Ectodermal cell (in vitro differentiated cells): ENCODE data around the gene PLPP4.
A peak's percentile ranks its signal among the peaks of the same experiment; 100 is the strongest.

Experiments
- H3K27ac ChIP-seq: 2 replicates; pipeline ENCODE4 v1.7.0; 2013; ENCODE audit warnings: mild to moderate bottlenecking, low read depth, low read length; ENCODE audit not compliant: insufficient read depth, poor library complexity, severe bottlenecking
- H3K27me3 ChIP-seq: 2 replicates; pipeline ENCODE4 v1.7.0; 2013; ENCODE audit warnings: mild to moderate bottlenecking, low read length; ENCODE audit not compliant: insufficient read depth, control insufficient read depth, poor library complexity, severe bottlenecking
- H3K36me3 ChIP-seq: one replicate; pipeline ENCODE4 v1.7.0; 2013; ENCODE audit warnings: low read length; ENCODE audit not compliant: control insufficient read depth, insufficient read depth
- H3K4me1 ChIP-seq: one replicate; pipeline ENCODE4 v1.7.0; 2013; ENCODE audit warnings: low read length; ENCODE audit not compliant: control insufficient read depth, insufficient read depth
- H3K4me3 ChIP-seq: 2 replicates; pipeline ENCODE4 v1.7.0; 2013; ENCODE audit warnings: low read depth, low read length, control low read depth; ENCODE audit not compliant: insufficient read depth
- H3K9me3 ChIP-seq: 2 replicates; pipeline ENCODE4 v1.7.0; 2013; ENCODE audit warnings: mild to moderate bottlenecking, low read length, moderate library complexity; ENCODE audit not compliant: control insufficient read depth
- WGBS, 2 experiments: methylation state at CpG; one replicate each; pipeline ENCODE4 v1.1.7; 2013; ENCODE audit warnings: missing lambda C conversion rate in 2 of 2; 5-methylcytosine and 5-hydroxymethylcytosine counted together

The PLPP4 gene

GRCh38 chr10:120539076-120539475 lies 82.0 kb downstream of the PLPP4 start:
- H3K27ac ChIP-seq: peak overlapping the region; percentile 48
- H3K4me3 ChIP-seq: no peak overlapping the region

GRCh38 chr10:120540486-120540885 lies 83.5 kb downstream of the PLPP4 start:
- H3K36me3 ChIP-seq: no peaks in the 10 kb centered on the region
- peaks cover 20% of the 10 kb centered on the region for H3K4me1 ChIP-seq
- no peak overlapping the region for H3K4me3 ChIP-seq
- WGBS, 2 experiments: 93 to 98% methylated on average over 3 of the region's 3 CpGs
- no peaks in the 10 kb centered on the region for H3K27me3 ChIP-seq
- no peak overlapping the region for H3K27ac ChIP-seq
- H3K9me3 ChIP-seq: no peaks in the 10 kb centered on the region

More at GRCh38 chr10:120539076-120539475, 82.0 kb downstream of the PLPP4 start:
- Histone ChIP-seq H3K4me1 (peaks cover 20% of the 10 kb centered on the region), H3K27me3 (no peaks in the 10 kb centered on the region), H3K9me3 (no peaks in the 10 kb centered on the region), H3K36me3 (no peaks in the 10 kb centered on the region)
- 48 to 59% methylated on average over 3 of the region's 3 CpGs for WGBS, 2 experiments

DNA sequence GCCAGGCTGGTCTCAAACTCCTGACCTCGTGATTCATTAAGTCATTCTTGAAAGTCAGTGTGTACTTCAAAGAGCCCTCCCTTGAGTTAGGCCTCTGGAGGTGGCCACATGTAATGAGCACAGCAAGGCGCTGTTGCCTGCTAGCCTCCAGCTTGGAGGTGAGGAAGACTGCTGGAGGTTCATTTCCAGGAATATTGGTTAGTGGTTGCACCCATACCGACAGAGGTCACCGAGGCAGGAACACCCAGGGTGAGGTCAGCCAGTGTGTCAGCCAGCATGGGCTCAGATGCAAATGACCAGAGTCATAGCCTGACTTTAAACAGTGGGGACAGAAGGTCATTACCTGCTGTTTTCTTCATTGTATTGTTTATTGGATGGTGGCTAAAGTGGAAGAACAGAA lies 85.0 kb downstream of the PLPP4 start:
- no peaks in the 10 kb centered on the region for H3K27me3 ChIP-seq
- no peak overlapping the region for H3K27ac ChIP-seq
- no peaks in the 10 kb centered on the region for H3K36me3 ChIP-seq
- no peaks in the 10 kb centered on the region for H3K9me3 ChIP-seq
- H3K4me1 ChIP-seq: peaks cover 20% of the 10 kb centered on the region
- no peak overlapping the region for H3K4me3 ChIP-seq
- 81 to 83% methylated on average over 4 of the region's 4 CpGs for WGBS, 2 experiments

DNA sequence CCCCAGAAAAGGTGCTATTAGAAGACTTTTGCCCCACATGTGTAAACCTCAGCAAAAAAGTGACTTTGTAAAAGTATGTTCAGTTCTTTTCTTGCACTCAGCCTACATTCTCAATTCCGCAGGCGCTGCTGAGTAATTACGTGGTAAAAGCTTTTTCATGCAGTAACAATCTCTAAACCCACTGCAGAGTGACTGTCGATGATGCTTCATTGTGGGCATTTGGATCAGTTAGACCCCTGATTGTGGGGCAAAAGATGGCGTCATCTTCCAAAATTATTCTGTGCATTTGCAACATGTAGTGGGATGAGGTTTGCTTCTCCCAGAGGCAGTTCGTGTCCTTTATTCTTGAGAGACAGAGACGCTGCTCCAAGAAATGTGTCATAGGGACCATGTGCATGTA lies 85.6 kb downstream of the PLPP4 start:
- Histone ChIP-seq H3K27ac (no peak overlapping the region), H3K27me3 (no peaks in the 10 kb centered on the region), H3K9me3 (no peaks in the 10 kb centered on the region), H3K4me1 (peaks cover 20% of the 10 kb centered on the region), H3K4me3 (no peak overlapping the region), H3K36me3 (no peaks in the 10 kb centered on the region)
- 79 to 82% methylated on average over 7 of the region's 7 CpGs for WGBS, 2 experiments

DNA sequence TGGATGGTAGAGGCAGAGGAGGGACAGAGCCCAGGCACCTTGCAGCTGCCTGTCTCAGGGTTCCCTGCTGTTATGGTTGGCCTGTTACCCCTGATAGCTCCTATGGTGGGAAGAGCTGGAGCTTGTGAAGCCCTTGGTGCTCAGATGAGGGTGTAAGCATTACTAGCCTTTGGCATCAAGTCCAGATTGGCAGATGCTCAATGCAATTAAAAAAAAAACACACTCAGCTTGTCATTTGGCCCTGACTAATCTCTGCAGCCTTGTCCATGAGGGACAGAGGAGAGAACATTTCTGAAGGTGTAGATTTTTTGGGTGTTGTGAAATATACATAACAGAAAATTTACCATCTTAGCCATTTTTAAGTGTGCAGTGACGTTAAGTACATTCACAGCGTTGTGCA lies 86.3 kb downstream of the PLPP4 start:
- 94 to 95% methylated on average over 2 of the region's 2 CpGs for WGBS, 2 experiments

GRCh38 chr10:120548210-120548609 lies 91.2 kb downstream of the PLPP4 start:
- H3K4me3 ChIP-seq: no peak overlapping the region
- 89 to 93% methylated on average over 4 of the region's 4 CpGs for WGBS, 2 experiments

More for the DNA sequence above, 86.3 kb downstream of the PLPP4 start:
- Histone ChIP-seq H3K36me3 (no peaks in the 10 kb centered on the region), H3K4me1 (peaks cover 14% of the 10 kb centered on the region), H3K4me3 (no peak overlapping the region), H3K9me3 (no peaks in the 10 kb centered on the region), H3K27ac (no peak overlapping the region), H3K27me3 (no peaks in the 10 kb centered on the region)

GRCh38 chr10:120552262-120552661 lies 95.2 kb downstream of the PLPP4 start:
- H3K27me3 ChIP-seq: peaks cover 5% of the 10 kb centered on the region
- peaks cover 16% of the 10 kb centered on the region for H3K4me1 ChIP-seq
- no peak overlapping the region for H3K27ac ChIP-seq
- H3K4me3 ChIP-seq: no peak overlapping the region
- H3K9me3 ChIP-seq: no peaks in the 10 kb centered on the region
- 95 to 96% methylated on average over 2 of the region's 2 CpGs for WGBS, 2 experiments
- H3K36me3 ChIP-seq: no peaks in the 10 kb centered on the region

More at GRCh38 chr10:120548210-120548609, 91.2 kb downstream of the PLPP4 start:
- Histone ChIP-seq H3K4me1 (no peaks in the 10 kb centered on the region), H3K27ac (no peak overlapping the region), H3K27me3 (no peaks in the 10 kb centered on the region), H3K36me3 (no peaks in the 10 kb centered on the region), H3K9me3 (no peaks in the 10 kb centered on the region)

GRCh38 chr10:120553911-120554310 lies 96.9 kb downstream of the PLPP4 start:
- Histone ChIP-seq H3K27me3 (peaks cover 7% of the 10 kb centered on the region), H3K27ac (no peak overlapping the region), H3K4me3 (no peak overlapping the region), H3K4me1 (peaks cover 21% of the 10 kb centered on the region), H3K36me3 (no peaks in the 10 kb centered on the region), H3K9me3 (no peaks in the 10 kb centered on the region)
- 95 to 98% methylated on average over 2 of the region's 2 CpGs for WGBS, 2 experiments

GRCh38 chr10:120555436-120555835 lies 98.4 kb downstream of the PLPP4 start:
- Histone ChIP-seq H3K27ac (no peak overlapping the region), H3K4me3 (no peak overlapping the region), H3K27me3 (peaks cover 7% of the 10 kb centered on the region), H3K36me3 (no peaks in the 10 kb centered on the region), H3K4me1 (peaks cover 21% of the 10 kb centered on the region), H3K9me3 (no peaks in the 10 kb centered on the region)
- WGBS, 2 experiments: 74 to 77% methylated on average over 4 of the region's 4 CpGs

DNA sequence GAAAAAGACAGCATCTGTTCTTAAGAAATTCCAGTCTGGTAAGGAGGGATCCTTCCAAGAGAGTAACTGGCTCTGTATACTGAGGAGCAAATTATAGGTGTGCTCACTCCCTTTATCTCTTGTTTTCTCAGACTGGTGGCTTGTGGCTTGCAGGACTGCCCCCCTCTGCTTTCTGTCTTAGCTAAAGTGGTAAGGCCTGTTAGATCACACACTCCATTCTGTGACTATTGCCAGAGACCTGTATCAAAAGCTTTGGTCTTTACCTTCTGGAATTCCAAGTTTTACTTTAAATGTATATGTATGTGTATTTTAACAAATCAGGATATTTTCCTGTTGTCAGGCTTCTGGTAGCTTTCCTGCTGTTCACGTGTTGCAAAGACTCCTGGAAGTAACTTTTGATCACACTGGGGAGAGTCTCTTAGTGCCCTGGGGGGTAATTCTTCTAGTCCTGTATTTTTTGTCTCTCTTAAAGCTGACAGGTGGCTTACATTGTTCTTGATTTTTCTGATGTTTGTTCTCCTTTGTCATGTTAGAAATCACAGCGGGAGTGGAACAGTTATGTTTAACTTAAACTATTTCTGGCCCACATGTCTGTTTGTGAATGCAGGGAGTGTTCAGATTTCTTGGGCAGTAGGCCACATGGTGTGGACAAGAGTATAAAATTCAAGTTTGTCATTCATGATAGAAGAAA lies 99.0 kb downstream of the PLPP4 start:
- Histone ChIP-seq H3K4me3 (no peak overlapping the region), H3K27ac (no peak overlapping the region), H3K36me3 (no peaks in the 10 kb centered on the region), H3K9me3 (no peaks in the 10 kb centered on the region), H3K4me1 (peaks cover 21% of the 10 kb centered on the region), H3K27me3 (peaks cover 7% of the 10 kb centered on the region)
- WGBS, 2 experiments: 7 to 13% methylated on average over 2 of the region's 2 CpGs
